Measurements from ENCODE around the gene SOX3.

DNA sequence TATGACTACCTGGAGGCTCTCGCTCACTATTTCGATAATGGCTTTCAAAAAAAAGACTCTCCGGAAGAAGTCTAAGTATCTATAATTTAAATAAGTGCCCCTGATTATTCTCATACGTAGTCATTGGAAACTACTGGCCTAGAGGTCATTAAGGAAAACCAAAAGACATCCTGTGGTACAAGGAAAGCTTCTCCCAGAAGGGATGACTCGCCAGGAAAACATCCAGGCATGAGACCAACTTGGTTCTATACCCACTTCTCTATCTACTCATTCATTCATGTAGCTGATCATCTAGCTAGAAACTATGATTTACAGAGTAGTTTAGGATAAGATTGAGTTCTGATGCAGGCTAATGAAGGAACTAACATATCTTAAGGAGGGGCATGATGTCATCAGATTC, 37.7 kb downstream of the SOX3 start:
- TF ChIP-seq NFRKB (IDR thresholded peaks at IDR 0.05) (no peak), ARNT (IDR thresholded peaks at IDR 0.05) (no peak), LEF1 (IDR thresholded peaks at IDR 0.05; ENCODE audit: borderline replicate concordance) (no peak), SP1 (IDR thresholded peaks at IDR 0.05) (no peak), BHLHE40 (IDR thresholded peaks at IDR 0.05; ENCODE audit: borderline replicate concordance) (no peak), ZNF384 (IDR thresholded peaks at IDR 0.05) (no peak), SUZ12 (IDR thresholded peaks at IDR 0.05) (no peak), L3MBTL2 (conservative IDR thresholded peaks at IDR 0.05) (no peak), HDGF (IDR thresholded peaks at IDR 0.05; ENCODE audit: borderline replicate concordance) (no peak)
- TF ChIP-seq, protein P1, sequence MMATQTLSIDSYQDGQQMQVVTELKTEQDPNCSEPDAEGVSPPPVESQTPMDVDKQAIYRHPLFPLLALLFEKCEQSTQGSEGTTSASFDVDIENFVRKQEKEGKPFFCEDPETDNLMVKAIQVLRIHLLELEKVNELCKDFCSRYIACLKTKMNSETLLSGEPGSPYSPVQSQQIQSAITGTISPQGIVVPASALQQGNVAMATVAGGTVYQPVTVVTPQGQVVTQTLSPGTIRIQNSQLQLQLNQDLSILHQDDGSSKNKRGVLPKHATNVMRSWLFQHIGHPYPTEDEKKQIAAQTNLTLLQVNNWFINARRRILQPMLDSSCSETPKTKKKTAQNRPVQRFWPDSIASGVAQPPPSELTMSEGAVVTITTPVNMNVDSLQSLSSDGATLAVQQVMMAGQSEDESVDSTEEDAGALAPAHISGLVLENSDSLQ (IDR thresholded peaks at IDR 0.05) = no peak
